Measurements from ENCODE around the gene UGT1A6. TPM values are rescaled to one million over a fixed set of nuclear protein-coding genes. Genes with fewer than 3 reads are reported as not detected.

The UGT1A6 gene
- total RNA-seq, 1 donor from 2014 or later: 2.3 TPM

DNA sequence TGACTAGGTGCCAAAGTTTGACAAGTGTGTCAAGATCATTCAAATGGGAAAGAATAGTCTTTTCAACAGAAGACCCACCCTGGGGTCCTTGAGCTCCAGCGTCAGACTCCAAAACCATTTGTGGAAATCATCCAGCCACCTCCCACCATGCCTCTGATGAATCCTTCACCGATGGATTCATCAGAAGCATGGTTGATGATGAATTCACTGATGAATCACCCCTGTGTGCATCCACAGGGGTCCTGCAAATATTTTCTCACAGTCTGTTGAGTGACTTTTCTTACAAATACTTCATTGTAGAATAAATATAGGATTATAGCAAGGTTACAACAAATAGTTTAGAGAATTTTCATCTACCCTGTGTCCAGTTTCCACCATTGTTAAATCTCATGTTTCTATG lies 16.6 kb upstream of the UGT1A6 start:
- no peaks in the 10 kb centered on the region for H3K9me3 ChIP-seq
- H3K4me3 ChIP-seq: no peak overlapping the region
- TF ChIP-seq, protein P1, sequence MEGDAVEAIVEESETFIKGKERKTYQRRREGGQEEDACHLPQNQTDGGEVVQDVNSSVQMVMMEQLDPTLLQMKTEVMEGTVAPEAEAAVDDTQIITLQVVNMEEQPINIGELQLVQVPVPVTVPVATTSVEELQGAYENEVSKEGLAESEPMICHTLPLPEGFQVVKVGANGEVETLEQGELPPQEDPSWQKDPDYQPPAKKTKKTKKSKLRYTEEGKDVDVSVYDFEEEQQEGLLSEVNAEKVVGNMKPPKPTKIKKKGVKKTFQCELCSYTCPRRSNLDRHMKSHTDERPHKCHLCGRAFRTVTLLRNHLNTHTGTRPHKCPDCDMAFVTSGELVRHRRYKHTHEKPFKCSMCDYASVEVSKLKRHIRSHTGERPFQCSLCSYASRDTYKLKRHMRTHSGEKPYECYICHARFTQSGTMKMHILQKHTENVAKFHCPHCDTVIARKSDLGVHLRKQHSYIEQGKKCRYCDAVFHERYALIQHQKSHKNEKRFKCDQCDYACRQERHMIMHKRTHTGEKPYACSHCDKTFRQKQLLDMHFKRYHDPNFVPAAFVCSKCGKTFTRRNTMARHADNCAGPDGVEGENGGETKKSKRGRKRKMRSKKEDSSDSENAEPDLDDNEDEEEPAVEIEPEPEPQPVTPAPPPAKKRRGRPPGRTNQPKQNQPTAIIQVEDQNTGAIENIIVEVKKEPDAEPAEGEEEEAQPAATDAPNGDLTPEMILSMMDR (IDR thresholded peaks at IDR 0.05): no peak
- no peaks in the 10 kb centered on the region for H3K36me3 ChIP-seq
- ATAC-seq (no peak), DNase-seq (no peak)
- H3K4me1 ChIP-seq: no peaks in the 10 kb centered on the region
- intact Hi-C loops (cut with DNase I): no loop called here
- no peak overlapping the region for H3K27ac ChIP-seq
- H3K27me3 ChIP-seq (ENCODE audit: low read depth): no peaks in the 10 kb centered on the region

DNA sequence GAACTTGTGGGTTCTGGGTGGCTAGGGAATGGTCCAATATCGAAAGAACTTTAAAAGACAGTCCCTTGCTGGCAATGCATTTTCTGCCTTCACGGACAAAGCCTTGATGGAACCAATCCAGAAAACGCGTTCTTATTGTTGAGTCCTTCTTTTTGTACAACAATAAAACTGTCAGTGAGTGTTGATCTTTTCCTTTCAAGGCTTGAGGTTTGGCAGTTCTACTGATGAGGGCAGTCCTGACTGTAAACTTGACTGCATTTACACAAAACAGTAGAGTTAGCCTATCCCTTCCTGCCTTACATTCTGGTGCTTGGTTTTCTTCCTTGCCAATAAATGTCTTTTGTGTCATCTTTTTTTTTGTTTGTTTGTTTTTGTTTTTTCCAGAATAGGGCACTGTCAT lies 13.5 kb upstream of the UGT1A6 start:
- no peaks in the 10 kb centered on the region for H3K27me3 ChIP-seq (ENCODE audit: low read depth)
- ATAC-seq: no peak
- intact Hi-C loops (cut with DNase I): no loop called here
- no peaks in the 10 kb centered on the region for H3K4me1 ChIP-seq
- H3K4me3 ChIP-seq: no peak overlapping the region
- H3K9me3 ChIP-seq: no peaks in the 10 kb centered on the region
- no peak overlapping the region for H3K27ac ChIP-seq
- TF ChIP-seq, protein P1 (IDR thresholded peaks at IDR 0.05): no peak
- H3K36me3 ChIP-seq: no peaks in the 10 kb centered on the region
- DNase-seq: no peak

DNA sequence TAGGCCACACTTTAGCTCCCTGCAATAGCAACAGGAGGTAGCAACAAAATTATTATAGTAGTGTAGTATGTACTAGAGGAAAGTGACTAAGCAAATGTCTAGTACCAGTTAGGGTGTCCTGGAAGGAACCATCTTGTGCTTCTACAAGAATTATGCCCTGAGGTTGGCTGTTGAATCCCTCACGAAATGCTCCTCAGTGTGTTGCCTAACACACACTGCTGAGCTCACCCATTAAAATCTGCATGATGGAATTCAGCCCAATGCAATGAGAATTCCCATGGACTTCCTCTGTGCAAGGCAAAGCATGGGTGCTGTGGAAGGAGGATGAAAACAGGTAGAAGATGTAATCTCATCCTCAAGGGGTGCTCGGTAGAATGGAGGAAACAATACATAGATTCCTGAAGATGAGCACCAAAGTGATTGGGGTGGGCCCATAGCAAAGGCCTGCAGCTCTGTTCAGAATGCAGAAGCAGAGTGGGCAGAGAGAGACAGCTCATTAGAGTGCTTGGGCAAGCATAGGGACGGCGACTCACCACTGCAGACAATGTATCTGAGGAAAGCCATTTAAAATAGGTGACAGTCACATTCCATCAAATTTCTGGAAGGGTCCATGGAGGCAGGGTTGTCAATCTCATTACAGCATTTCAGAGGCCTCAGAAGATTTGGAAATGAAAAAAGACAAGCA lies 12.2 kb upstream of the UGT1A6 start:
- no peak overlapping the region for H3K4me3 ChIP-seq
- no peak overlapping the region for H3K27ac ChIP-seq
- DNase-seq (no peak), ATAC-seq (no peak)
- H3K4me1 ChIP-seq: no peaks in the 10 kb centered on the region
- H3K36me3 ChIP-seq: no peaks in the 10 kb centered on the region
- intact Hi-C loops (cut with DNase I): no loop called here
- H3K27me3 ChIP-seq (ENCODE audit: low read depth): no peaks in the 10 kb centered on the region
- TF ChIP-seq, protein P1 (IDR thresholded peaks at IDR 0.05): no peak
- no peaks in the 10 kb centered on the region for H3K9me3 ChIP-seq

DNA sequence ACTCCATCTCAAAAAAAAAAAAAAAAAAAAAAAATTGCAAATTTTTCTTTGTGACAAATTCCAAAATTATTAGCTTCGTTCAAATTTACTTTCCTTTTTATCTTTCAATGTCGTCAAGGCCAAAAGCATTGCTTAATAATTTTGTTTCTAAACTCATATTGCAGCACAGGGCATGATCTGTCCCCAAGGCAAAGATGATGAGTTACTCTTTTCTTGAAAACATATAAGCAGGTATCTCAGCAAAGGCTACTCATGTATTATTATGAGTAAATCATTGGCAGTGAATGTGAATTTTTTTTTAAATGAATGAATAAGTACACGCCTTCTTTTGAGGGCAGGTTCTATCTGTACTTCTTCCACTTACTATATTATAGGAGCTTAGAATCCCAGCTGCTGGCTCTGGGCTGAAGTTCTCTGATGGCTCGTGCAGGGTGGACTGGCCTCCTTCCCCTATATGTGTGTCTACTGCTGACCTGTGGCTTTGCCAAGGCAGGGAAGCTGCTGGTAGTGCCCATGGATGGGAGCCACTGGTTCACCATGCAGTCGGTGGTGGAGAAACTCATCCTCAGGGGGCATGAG lies 11.1 kb upstream of the UGT1A6 start, which contains the start of gene UGT1A7:
TSS of gene UGT1A7 (plus strand) at position 381 of the 579 bp plus-strand sequence. CDS start at position 418, 37 bp downstream.
- Histone ChIP-seq H3K36me3 (no peaks in the 10 kb centered on the region), H3K27me3 (ENCODE audit: low read depth) (no peaks in the 10 kb centered on the region), H3K9me3 (no peaks in the 10 kb centered on the region), H3K4me1 (no peaks in the 10 kb centered on the region), H3K27ac (no peak within 1 kb of the TSS), H3K4me3 (no peak within 1 kb of the TSS)
- TF ChIP-seq, protein P1 (IDR thresholded peaks at IDR 0.05): no peak
- DNase-seq (no peak), ATAC-seq (no peak)
- intact Hi-C loops (cut with DNase I): no loop called here

DNA sequence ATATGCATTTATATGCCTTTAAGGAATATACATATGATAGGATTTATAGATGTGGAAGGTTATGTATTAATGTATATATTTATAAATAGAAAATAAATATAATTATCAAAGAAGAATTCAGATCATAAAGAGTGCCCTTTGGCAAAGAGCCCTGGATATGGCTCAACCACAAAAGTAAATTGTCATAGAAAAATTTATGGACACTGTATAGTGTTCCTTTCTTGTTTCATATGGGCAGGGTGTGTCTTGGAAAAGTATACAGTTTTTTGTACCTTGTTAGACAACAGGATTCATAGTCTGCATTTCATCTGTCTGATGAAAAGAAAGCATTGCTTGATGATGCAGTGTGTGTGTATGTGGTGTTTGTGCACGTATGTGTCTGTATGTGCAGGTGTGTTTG lies 8.1 kb upstream of the UGT1A6 start:
- no peak overlapping the region for H3K4me3 ChIP-seq
- H3K4me1 ChIP-seq: no peaks in the 10 kb centered on the region
- ATAC-seq (no peak), DNase-seq (no peak)
- intact Hi-C loops (cut with DNase I): no loop called here
- no peaks in the 10 kb centered on the region for H3K36me3 ChIP-seq
- TF ChIP-seq, protein P1 (IDR thresholded peaks at IDR 0.05): no peak
- no peak overlapping the region for H3K27ac ChIP-seq
- no peaks in the 10 kb centered on the region for H3K27me3 ChIP-seq (ENCODE audit: low read depth)
- no peaks in the 10 kb centered on the region for H3K9me3 ChIP-seq
